HepG2 (cell line): Measurements from ENCODE around the gene CRAMP1. TPM values are rescaled to one million over a fixed set of nuclear protein-coding genes. Genes with fewer than 3 reads are reported as not detected.

ENCODE experiments used
- BCL3 ChIP-seq: sonication (generic); formaldehyde crosslinking; IDR thresholded peaks from 2 replicates; pipeline ENCODE4 v1.5.1; 2020; ENCODE audit warnings: mild to moderate bottlenecking, missing genetic modification reagents, moderate library complexity
- GMEB2 ChIP-seq: IDR thresholded peaks from 2 replicates; pipeline ENCODE4 v1.6.1; 2016; ENCODE audit warnings: missing biosample characterization, missing genetic modification reagents, low read depth
- GRHL1 ChIP-seq: sonication (generic); formaldehyde crosslinking; conservative IDR thresholded peaks from 2 replicates; pipeline ENCODE4 v1.8.0; 2022; ENCODE audit warnings: missing genetic modification reagents
- GZF1 ChIP-seq: sonication (generic); formaldehyde crosslinking; IDR thresholded peaks from 2 replicates; pipeline ENCODE4 v1.5.1; 2020; ENCODE audit warnings: mild to moderate bottlenecking, missing genetic modification reagents
- MED13 ChIP-seq: sonication (generic); formaldehyde crosslinking; IDR thresholded peaks from 2 replicates; pipeline ENCODE4 v1.5.0; 2020; ENCODE audit warnings: missing genetic modification reagents
- NBN ChIP-seq: fragments of 450-650 bp; conservative IDR thresholded peaks from 2 replicates; pipeline ENCODE4 v1.6.1; 2017
- NR1H2 ChIP-seq: sonication (generic); formaldehyde crosslinking; IDR thresholded peaks from 2 replicates; pipeline ENCODE4 v1.8.1; 2022; ENCODE audit warnings: low read depth, missing genetic modification reagents, borderline replicate concordance
- SALL1 ChIP-seq: sonication (generic); formaldehyde crosslinking; IDR thresholded peaks from 2 replicates; pipeline ENCODE4 v1.8.0; 2022; ENCODE audit warnings: mild to moderate bottlenecking, missing genetic modification reagents
- SP5 ChIP-seq: IDR thresholded peaks from 2 replicates; pipeline ENCODE4 v1.6.1; 2016; ENCODE audit warnings: low read depth, borderline replicate concordance
- SRF ChIP-seq: IDR thresholded peaks from 2 replicates; pipeline ENCODE4 v1.6.1; 2011; ENCODE audit warnings: mild to moderate bottlenecking, low read depth, low read length, moderate library complexity
- STAG1 ChIP-seq: sonication (generic); formaldehyde crosslinking; IDR thresholded peaks from 2 replicates; pipeline ENCODE4 v1.4.0; 2020; ENCODE audit warnings: missing genetic modification reagents
- ZNF263 ChIP-seq: sonication (generic); formaldehyde crosslinking; IDR thresholded peaks from 2 replicates; pipeline ENCODE4 v1.4.0; 2020; ENCODE audit warnings: missing genetic modification reagents
- ZNF264 ChIP-seq: sonication (generic); formaldehyde crosslinking; IDR thresholded peaks from 2 replicates; pipeline ENCODE4 v1.4.0; 2020; ENCODE audit warnings: missing genetic modification reagents
- ZNF451 ChIP-seq: sonication (generic); formaldehyde crosslinking; IDR thresholded peaks from 2 replicates; pipeline ENCODE4 v1.5.0; 2020; ENCODE audit warnings: mild to moderate bottlenecking, missing genetic modification reagents
- ZNF512B ChIP-seq: sonication (generic); formaldehyde crosslinking; IDR thresholded peaks from 2 replicates; pipeline ENCODE4 v1.5.1; 2020; ENCODE audit warnings: missing genetic modification reagents, mild to moderate bottlenecking, borderline replicate concordance
- ZNF619 ChIP-seq: sonication (generic); formaldehyde crosslinking; IDR thresholded peaks from 2 replicates; pipeline ENCODE4 v1.4.0; 2020; ENCODE audit warnings: mild to moderate bottlenecking, missing genetic modification reagents
- ZNF777 ChIP-seq: sonication (generic); formaldehyde crosslinking; IDR thresholded peaks from 2 replicates; pipeline ENCODE4 v1.4.0; 2020; ENCODE audit warnings: missing genetic modification reagents
- ZNF792 ChIP-seq: IDR thresholded peaks from 2 replicates; pipeline ENCODE4 v1.6.1; 2016
- ZSCAN21 ChIP-seq: sonication (generic); formaldehyde crosslinking; IDR thresholded peaks from 2 replicates; pipeline ENCODE4 v1.8.0; 2022; ENCODE audit warnings: mild to moderate bottlenecking, missing genetic modification reagents, moderate library complexity, borderline replicate concordance
- ZXDC ChIP-seq: sonication (generic); formaldehyde crosslinking; IDR thresholded peaks from 2 replicates; pipeline ENCODE4 v1.5.0; 2020; ENCODE audit warnings: mild to moderate bottlenecking, missing genetic modification reagents
- ZZZ3 ChIP-seq: sonication (generic); formaldehyde crosslinking; IDR thresholded peaks from 2 replicates; pipeline ENCODE4 v1.4.0; 2020; ENCODE audit warnings: missing genetic modification reagents, mild to moderate bottlenecking, borderline replicate concordance
- polyA plus RNA-seq, 8 experiments: library from polyadenylated mRNA; depleted of rRNA in 3 of 8; stranded (reverse) in 7 of 8; unstranded in 1 of 8; fragments of >200 nt; fragmentation: Illumina TruSeq in 4 of 8; extraction: Trizol in 4 of 8; gene quantifications; 2 replicates each; pipeline versions ENCODE4 v1.2.1 to v1.2.3, GENCODE V29; 2011 to 2016; ENCODE audit warnings: low read depth in 4 of 8, missing spikeins in 1 of 8, mixed read lengths in 1 of 8; ENCODE audit not compliant: insufficient read depth in 1 of 8
- total RNA-seq, 5 experiments: library from RNA; depleted of rRNA; stranded (reverse); fragments of >200 nt; fragmentation: Illumina TruSeq; extraction: Trizol; gene quantifications; 2 replicates each; pipeline ENCODE4 v1.2.3, GENCODE V29; 2016; ENCODE audit warnings: low read depth in 1 of 5

The CRAMP1 gene
- total and polyA plus RNA-seq, 2 of the 13 experiments (the other 11 are each of a cell fraction or from before 2014, with no cell fraction given), result 6.8 to 9.7 TPM

GRCh38 chr16:1710811-1711507, 98.8 kb downstream of the CRAMP1 start (continued):
- TF ChIP-seq BCL3 (CRISPR knock-in tag) (no peak), GRHL1 (CRISPR knock-in tag) (no peak), SALL1 (CRISPR knock-in tag) (peak; percentile 53; the same call in 1 of the 2 replicates), ZNF263 (no peak), ZNF451 (CRISPR knock-in tag) (no peak), ZNF264 (CRISPR knock-in tag) (no peak), ZNF512B (CRISPR knock-in tag) (no peak), ZNF777 (CRISPR knock-in tag) (no peak), ZNF792 (CRISPR knock-in tag) (no peak), ZSCAN21 (CRISPR knock-in tag) (no peak), STAG1 (CRISPR knock-in tag) (no peak), NBN (no peak), MED13 (CRISPR knock-in tag) (no peak), GZF1 (CRISPR knock-in tag) (no peak), SP5 (CRISPR knock-in tag) (no peak), ZZZ3 (CRISPR knock-in tag) (no peak), NR1H2 (CRISPR knock-in tag) (no peak), ZNF619 (CRISPR knock-in tag) (no peak), ZXDC (CRISPR knock-in tag) (no peak), GMEB2 (CRISPR knock-in tag) (no peak), SRF (no peak)
